A549 (cell line): ENCODE measurements around the gene SULF2.

ENCODE experiments used
- EP300 ChIP-seq, 2 experiments: fragments of >200 bp; sonication (Bioruptor Twin); formaldehyde crosslinking; IDR thresholded peaks; 2 replicates in 1 of 2; 3 replicates in 1 of 2; pipeline ENCODE4 v1.6.1; 2016 to 2017
- FOSL2 ChIP-seq, 2 experiments: fragments of 450-650 bp in 1 of 2; fragments of >200 bp in 1 of 2; sonication (Bioruptor Twin) in 1 of 2; formaldehyde crosslinking; IDR thresholded peaks; 2 replicates each; pipeline versions ENCODE4 v1.5.0 to v1.6.1; 2016 to 2020; ENCODE audit warnings: mild to moderate bottlenecking in 1 of 2, moderate library complexity in 1 of 2
- MYC ChIP-seq: IDR thresholded peaks from 2 replicates; pipeline ENCODE4 v1.6.1; 2012; ENCODE audit warnings: mild to moderate bottlenecking, inconsistent platforms, low read length, improper control_type of control experiment, borderline replicate concordance
- POLR2A ChIP-seq: IDR thresholded peaks from 2 replicates; pipeline ENCODE4 v1.6.1; 2012; ENCODE audit warnings: mild to moderate bottlenecking, low read length
- ZC3H11A ChIP-seq: fragments of 450-650 bp; IDR thresholded peaks from 2 replicates; pipeline ENCODE4 v1.6.1; 2014; ENCODE audit warnings: antibody characterized with exemption, mild to moderate bottlenecking
- TF ChIP-seq, protein P1 (sequence below): fragments of >200 bp; sonication (Bioruptor Twin); formaldehyde crosslinking; IDR thresholded peaks from 3 replicates; pipeline ENCODE4 v1.5.1; 2016

DNA sequence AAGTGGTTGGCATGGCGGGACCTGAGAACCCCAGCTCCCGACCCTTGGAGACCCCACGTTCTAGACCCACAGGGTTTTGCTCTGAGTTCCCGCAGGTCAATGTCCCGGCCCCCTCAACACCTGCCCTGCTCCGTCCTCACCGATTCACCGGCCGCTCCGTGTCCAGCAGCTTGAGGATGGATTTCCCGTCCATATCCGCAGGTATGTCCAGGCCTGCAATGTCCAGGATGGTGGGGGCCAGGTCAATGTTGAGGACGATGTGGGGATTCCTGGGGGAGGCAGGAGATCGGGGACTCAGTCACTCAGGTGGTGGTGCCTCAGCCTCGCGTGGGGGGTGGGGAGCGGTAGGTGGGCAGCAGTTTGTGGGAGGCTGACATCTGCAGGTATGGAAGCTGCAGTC is 106.7 kb downstream of the SULF2 start:
- TF ChIP-seq POLR2A (no peak), ZC3H11A (no peak), MYC (no peak), EP300 (IDR thresholded peaks at IDR 0.05) (no peak), FOSL2 (IDR thresholded peaks at IDR 0.05) (no peak), FOSL2 (CRISPR knock-in tag; IDR thresholded peaks at IDR 0.05) (no peak)
- TF ChIP-seq, protein P1, sequence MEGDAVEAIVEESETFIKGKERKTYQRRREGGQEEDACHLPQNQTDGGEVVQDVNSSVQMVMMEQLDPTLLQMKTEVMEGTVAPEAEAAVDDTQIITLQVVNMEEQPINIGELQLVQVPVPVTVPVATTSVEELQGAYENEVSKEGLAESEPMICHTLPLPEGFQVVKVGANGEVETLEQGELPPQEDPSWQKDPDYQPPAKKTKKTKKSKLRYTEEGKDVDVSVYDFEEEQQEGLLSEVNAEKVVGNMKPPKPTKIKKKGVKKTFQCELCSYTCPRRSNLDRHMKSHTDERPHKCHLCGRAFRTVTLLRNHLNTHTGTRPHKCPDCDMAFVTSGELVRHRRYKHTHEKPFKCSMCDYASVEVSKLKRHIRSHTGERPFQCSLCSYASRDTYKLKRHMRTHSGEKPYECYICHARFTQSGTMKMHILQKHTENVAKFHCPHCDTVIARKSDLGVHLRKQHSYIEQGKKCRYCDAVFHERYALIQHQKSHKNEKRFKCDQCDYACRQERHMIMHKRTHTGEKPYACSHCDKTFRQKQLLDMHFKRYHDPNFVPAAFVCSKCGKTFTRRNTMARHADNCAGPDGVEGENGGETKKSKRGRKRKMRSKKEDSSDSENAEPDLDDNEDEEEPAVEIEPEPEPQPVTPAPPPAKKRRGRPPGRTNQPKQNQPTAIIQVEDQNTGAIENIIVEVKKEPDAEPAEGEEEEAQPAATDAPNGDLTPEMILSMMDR = no peak
